OCI-LY7 (cell line): ENCODE results near the gene IGFBP6. TPM values are rescaled to one million over a fixed set of nuclear protein-coding genes. Genes with fewer than 3 reads are reported as not detected.
A peak's percentile ranks its signal among the peaks of the same experiment; 100 is the strongest.

Experiments used
- BruUV-seq: library from RNA; stranded (reverse); fragments of 400-500 nt; replicated peaks from 2 replicates; lab custom pipeline; 2021; lab: Mats Ljungman, UMichigan
- CTCF ChIA-PET: fragments of 300-600 bp; sonication (Branson Sonifier 250); formaldehyde crosslinking; loops from one replicate; lab custom pipeline; 2022; ENCODE audit warnings: antibody characterized with exemption; ENCODE audit not compliant: unreplicated experiment; lab: Charles Lee
- POLR2A ChIA-PET: fragments of 300-600 bp; sonication (Branson Sonifier 250); formaldehyde crosslinking; loops from one replicate; lab custom pipeline; 2022; ENCODE audit warnings: antibody characterized with exemption; lab: Charles Lee
- DNase-seq: peaks from one replicate; pipeline ENCODE4 v3.0.0-alpha.2; 2015; ENCODE audit warnings: low spot score
- H2AFZ ChIP-seq: fragments of 200-600 bp; sonication (generic), shearing (Covaris generic); 2 replicates; pipeline ENCODE4 v1.6.1; 2014; ENCODE audit warnings: mild to moderate bottlenecking, antibody characterized with exemption, low read length, moderate library complexity
- H3K27ac ChIP-seq: fragments of 200-600 bp; sonication (generic); 2 replicates; pipeline ENCODE4 v1.5.1; 2014; ENCODE audit warnings: mixed run types, low read depth, mild to moderate bottlenecking, moderate library complexity, low read length, inconsistent platforms; ENCODE audit not compliant: poor library complexity, severe bottlenecking
- H3K36me3 ChIP-seq: fragments of 200-600 bp; sonication (generic); 2 replicates; pipeline ENCODE4 v1.6.1; 2014; ENCODE audit warnings: mild to moderate bottlenecking, antibody characterized with exemption, low read length, moderate library complexity, mixed read lengths; ENCODE audit not compliant: insufficient read depth
- H3K4me1 ChIP-seq: fragments of 200-600 bp; sonication (generic); 2 replicates; pipeline ENCODE4 v1.5.1; 2014; ENCODE audit warnings: mild to moderate bottlenecking, low read length; ENCODE audit not compliant: insufficient read depth, poor library complexity, severe bottlenecking
- H3K4me2 ChIP-seq: fragments of 200-600 bp; sonication (generic); 2 replicates; pipeline ENCODE4 v1.6.1; 2014; ENCODE audit warnings: mild to moderate bottlenecking, low read length
- H3K4me3 ChIP-seq: fragments of 200-600 bp; sonication (generic); 2 replicates; pipeline ENCODE4 v1.5.1; 2014; ENCODE audit warnings: mild to moderate bottlenecking, low read depth, low read length; ENCODE audit not compliant: poor library complexity, severe bottlenecking
- H3K79me2 ChIP-seq: fragments of 200-600 bp; sonication (generic); 2 replicates; pipeline ENCODE4 v1.6.1; 2016; ENCODE audit warnings: low read depth, mild to moderate bottlenecking, low read length, moderate library complexity, mixed read lengths; ENCODE audit not compliant: insufficient read depth
- H3K9me2 ChIP-seq: fragments of 200-600 bp; sonication (generic); 2 replicates; pipeline ENCODE4 v1.6.1; 2016; ENCODE audit warnings: mild to moderate bottlenecking, low read length, mixed read lengths; ENCODE audit not compliant: insufficient read depth
- H3K9me3 ChIP-seq: fragments of 200-600 bp; sonication (generic); 2 replicates; pipeline ENCODE4 v1.6.1; 2014; ENCODE audit warnings: mild to moderate bottlenecking, mixed run types, low read length, mixed read lengths
- H4K20me1 ChIP-seq: fragments of 200-600 bp; sonication (generic); 2 replicates; pipeline ENCODE4 v1.6.1; 2014; ENCODE audit warnings: mild to moderate bottlenecking, antibody characterized with exemption, low read length, moderate library complexity, mixed read lengths; ENCODE audit not compliant: insufficient read depth
- CTCF ChIP-seq: fragments of 200-600 bp; sonication (generic); conservative IDR thresholded peaks from 2 replicates; pipeline ENCODE4 v1.5.1; 2014; ENCODE audit warnings: mild to moderate bottlenecking, antibody characterized with exemption, low read length, moderate library complexity, mixed read lengths
- EZH2phosphoT487 ChIP-seq: fragments of 200-600 bp; sonication (generic); IDR thresholded peaks from 2 replicates; pipeline ENCODE4 v1.6.1; 2018; ENCODE audit warnings: low read depth, borderline replicate concordance, mild to moderate bottlenecking, mixed run types, antibody characterized with exemption, low read length, moderate library complexity, mixed read lengths
- intact Hi-C: fragments of 100-400 bp; cut with micrococcal nuclease; formaldehyde crosslinking; loops from one replicate; pipeline ENCODE4 v1.10.0; 2022; ENCODE audit not compliant: unreplicated experiment
- total RNA-seq, 2 experiments: library from RNA; depleted of rRNA in 1 of 2; stranded (reverse); fragments of >200 nt in 1 of 2; shearing (Covaris generic) in 1 of 2; gene quantifications; 2 replicates each; pipeline ENCODE4 v1.2.3, GENCODE V29; 2014 to 2022

The IGFBP6 gene
- total RNA-seq, 2 experiments from 2014 or later = 2.9 TPM; not detected in 1

GRCh38 chr12:53077030-53077429, 20.4 kb upstream of the IGFBP6 start:
- CTCF ChIA-PET = no interaction called here
- DNase-seq = no peak
- intact Hi-C loops = no loop called here
- TF ChIP-seq EZH2phosphoT487 (no peak), CTCF (no peak)
- H4K20me1 ChIP-seq = no peaks in the 10 kb centered on the region
- no peak overlapping the region for H3K4me2 ChIP-seq
- peaks cover 10% of the 10 kb centered on the region for H3K4me1 ChIP-seq
- no peaks in the 10 kb centered on the region for H3K9me2 ChIP-seq
- no TSS peak for BruUV-seq
- H3K9me3 ChIP-seq = no peaks in the 10 kb centered on the region
- peaks cover 32% of the 10 kb centered on the region for H3K36me3 ChIP-seq
- no peak overlapping the region for H3K27ac ChIP-seq
- no peak overlapping the region for H3K4me3 ChIP-seq
- POLR2A ChIA-PET = interaction anchor here (0.6 to 0.7 kb wide), 2 partner anchors 680 to 790 kb away, joined by 3 read pairs; no protein-coding TSS in a partner anchor
- no peak overlapping the region for H2AFZ ChIP-seq
- no peaks in the 10 kb centered on the region; the same call in 1 of the 2 replicates for H3K79me2 ChIP-seq

GRCh38 chr12:53078425-53079225, 18.8 kb upstream of the IGFBP6 start:
- POLR2A ChIA-PET = interaction anchor here (0.7 to 2.6 kb wide), 11 partner anchors 8 to 546 kb away, joined by 3 to 29 read pairs (median 4); partner anchors contain the start of genes AAAS, IGFBP6, PFDN5 and SOAT2
- Histone ChIP-seq H3K4me1 (peaks cover 10% of the 10 kb centered on the region), H2AFZ (peak overlapping the region; percentile 70), H4K20me1 (no peaks in the 10 kb centered on the region), H3K27ac (peak overlapping the region; percentile 34), H3K36me3 (peaks cover 29% of the 10 kb centered on the region), H3K9me3 (no peaks in the 10 kb centered on the region), H3K79me2 (no peaks in the 10 kb centered on the region; the same call in 1 of the 2 replicates), H3K4me2 (peak overlapping the region; percentile 73), H3K9me2 (no peaks in the 10 kb centered on the region), H3K4me3 (peak overlapping the region; percentile 78)
- no peak for TF ChIP-seq CTCF
- no peak for TF ChIP-seq EZH2phosphoT487
- intact Hi-C loops = loop anchor here (1.0 kb wide), 1 partner anchor 24 kb away; no protein-coding TSS in a partner anchor
- CTCF ChIA-PET = interaction anchor here (0.6 to 1.8 kb wide), 5 partner anchors 12 to 31 kb away, joined by 3 to 7 read pairs (median 6); partner anchors contain the start of gene SOAT2
- TSS peak; percentile 64 for BruUV-seq
- DNase-seq = peak; percentile 68
